ENCODE results near the gene GAL3ST1.

The GAL3ST1 gene

GRCh38 chr22:30605449-30606110 is 31.1 kb upstream of the GAL3ST1 start:
- TF ChIP-seq CTCF (IDR thresholded peaks at IDR 0.05; ENCODE audit: low read depth, low read length), result peak; percentile 65
- no peak for DNase-seq (ENCODE audit: extremely low read depth, low read depth)

GRCh38 chr22:30604723-30605122 is 30.3 kb upstream of the GAL3ST1 start:
- TF ChIP-seq CTCF (IDR thresholded peaks at IDR 0.05; ENCODE audit: low read depth, low read length), result no peak
- DNase-seq (ENCODE audit: extremely low read depth, low read depth), result no peak

GRCh38 chr22:30603801-30604200 is 29.3 kb upstream of the GAL3ST1 start:
- no peak for TF ChIP-seq CTCF (IDR thresholded peaks at IDR 0.05; ENCODE audit: low read depth, low read length)
- no peak for DNase-seq (ENCODE audit: extremely low read depth, low read depth)

GRCh38 chr22:30602049-30602448 is 27.6 kb upstream of the GAL3ST1 start:
- DNase-seq (ENCODE audit: extremely low read depth, low read depth), result no peak
- peak; percentile 21 for TF ChIP-seq CTCF (IDR thresholded peaks at IDR 0.05; ENCODE audit: low read depth, low read length)

GRCh38 chr22:30601464-30601863 is 27.0 kb upstream of the GAL3ST1 start:
- no peak for DNase-seq (ENCODE audit: extremely low read depth, low read depth)
- no peak for TF ChIP-seq CTCF (IDR thresholded peaks at IDR 0.05; ENCODE audit: low read depth, low read length)

GRCh38 chr22:30600921-30601320 is 26.5 kb upstream of the GAL3ST1 start:
- DNase-seq (ENCODE audit: extremely low read depth, low read depth), result no peak
- no peak for TF ChIP-seq CTCF (IDR thresholded peaks at IDR 0.05; ENCODE audit: low read depth, low read length)

GRCh38 chr22:30598986-30599385 is 24.5 kb upstream of the GAL3ST1 start:
- no peak for TF ChIP-seq CTCF (IDR thresholded peaks at IDR 0.05; ENCODE audit: low read depth, low read length)

More at GRCh38 chr22:30598986-30599385, 24.5 kb upstream of the GAL3ST1 start:
- DNase-seq (ENCODE audit: extremely low read depth, low read depth), result no peak

All from AG09319 (cell line).